GM12878 (cell line): ENCODE results near the gene ID3. TPM values are rescaled to one million over a fixed set of nuclear protein-coding genes. Genes with fewer than 3 reads are reported as not detected.

Experiments used
- BCL11A ChIP-seq: IDR thresholded peaks from 2 replicates; pipeline ENCODE4 v1.6.1; 2011; ENCODE audit warnings: low read depth, low read length
- CHD2 ChIP-seq: IDR thresholded peaks from 2 replicates; pipeline ENCODE4 v1.6.1; 2011; ENCODE audit warnings: low read depth, low read length, improper control_type of control experiment, borderline replicate concordance
- DPF2 ChIP-seq: fragments of 450-650 bp; IDR thresholded peaks from 2 replicates; pipeline ENCODE4 v1.6.1; 2017; ENCODE audit warnings: mild to moderate bottlenecking
- ETV6 ChIP-seq, 2 experiments: fragments of 450-650 bp in 1 of 2; IDR thresholded peaks in 1 of 2; conservative IDR thresholded peaks in 1 of 2; 2 replicates each; pipeline ENCODE4 v1.6.1; 2014; ENCODE audit warnings: antibody characterized with exemption in 1 of 2, borderline replicate concordance in 1 of 2, low read depth in 1 of 2, mild to moderate bottlenecking in 1 of 2, moderate library complexity in 1 of 2
- IKZF2 ChIP-seq, 2 experiments: fragments of 450-650 bp; IDR thresholded peaks; 2 replicates each; pipeline ENCODE4 v1.6.1; 2017; ENCODE audit warnings: mild to moderate bottlenecking in 2 of 2, moderate library complexity in 2 of 2
- LARP7 ChIP-seq: fragments of 450-650 bp; IDR thresholded peaks from 2 replicates; pipeline ENCODE4 v1.6.1; 2017; ENCODE audit warnings: mild to moderate bottlenecking
- MEF2B ChIP-seq: fragments of 450-650 bp; IDR thresholded peaks from 2 replicates; pipeline ENCODE4 v1.6.1; 2018; ENCODE audit warnings: mild to moderate bottlenecking, moderate library complexity; ENCODE audit not compliant: partially characterized antibody, poor library complexity, severe bottlenecking
- NR2C2 ChIP-seq: IDR thresholded peaks from 2 replicates; pipeline ENCODE4 v1.6.1; 2011; ENCODE audit warnings: borderline replicate concordance, low read depth; ENCODE audit not compliant: control insufficient read depth, insufficient read length
- NR2F1 ChIP-seq: fragments of 450-650 bp; conservative IDR thresholded peaks from 2 replicates; pipeline ENCODE4 v1.6.1; 2017; ENCODE audit warnings: mild to moderate bottlenecking
- PAX5 ChIP-seq: IDR thresholded peaks from 2 replicates; pipeline ENCODE4 v1.6.1; 2011; ENCODE audit warnings: low read depth, low read length, borderline replicate concordance
- RB1 ChIP-seq: fragments of 450-650 bp; formaldehyde crosslinking; IDR thresholded peaks from 2 replicates; pipeline ENCODE4 v1.6.1; 2017; ENCODE audit warnings: mild to moderate bottlenecking, borderline replicate concordance
- RBBP5 ChIP-seq: fragments of 200-600 bp; sonication (generic); conservative IDR thresholded peaks from 2 replicates; pipeline ENCODE4 v1.6.1; 2016
- SPI1 ChIP-seq: IDR thresholded peaks from 2 replicates; pipeline ENCODE4 v1.6.1; 2011; ENCODE audit warnings: low read depth, mild to moderate bottlenecking, low read length, moderate library complexity, borderline replicate concordance; ENCODE audit not compliant: insufficient read depth
- SREBF2 ChIP-seq: IDR thresholded peaks from 2 replicates; pipeline ENCODE4 v1.6.1; 2012; ENCODE audit warnings: mild to moderate bottlenecking, low read length
- USF1 ChIP-seq: IDR thresholded peaks from 2 replicates; pipeline ENCODE4 v1.6.1; 2011; ENCODE audit warnings: borderline replicate concordance, low read depth, mild to moderate bottlenecking, moderate library complexity, mixed read lengths, low read length; ENCODE audit not compliant: insufficient read depth; ENCODE audit errors: extremely low read length
- ZNF24 ChIP-seq: fragments of 450-650 bp; IDR thresholded peaks from 2 replicates; pipeline ENCODE4 v1.6.1; 2017; ENCODE audit warnings: antibody characterized with exemption, mild to moderate bottlenecking
- polyA plus RNA-seq, 11 experiments: library from polyadenylated mRNA; depleted of rRNA in 4 of 11; unstranded in 6 of 11; stranded (reverse) in 5 of 11; fragments of >200 nt; fragmentation: Nextera tagmentation in 4 of 11; fragmentation: Illumina TruSeq in 1 of 11; extraction: Ambion mirVana in 4 of 11; extraction: Trizol in 1 of 11; gene quantifications; 1 replicate in 1 of 11; 2 replicates in 10 of 11; pipeline versions ENCODE4 v1.2.1 to v1.2.3, GENCODE V29; 2011 to 2016; ENCODE audit warnings: inconsistent platforms in 2 of 11, missing spikeins in 2 of 11, low read depth in 1 of 11
- total RNA-seq, 4 experiments: library from RNA; depleted of rRNA in 3 of 4; stranded (reverse); fragments of >200 nt in 3 of 4; fragmentation: Illumina TruSeq in 1 of 4; extraction: Trizol in 1 of 4; gene quantifications; 2 replicates each; pipeline versions ENCODE4 v1.2.1 to v1.2.3, GENCODE V29; 2013 to 2021
- TF ChIP-seq, protein P1 (sequence below): fragments of 450-650 bp; formaldehyde crosslinking; IDR thresholded peaks from 2 replicates; pipeline ENCODE4 v1.4.0; 2022; ENCODE audit warnings: mild to moderate bottlenecking, moderate library complexity
- TF ChIP-seq, protein P2 (sequence below): fragments of 450-650 bp; IDR thresholded peaks from 2 replicates; pipeline ENCODE4 v1.6.1; 2017; ENCODE audit warnings: mild to moderate bottlenecking, moderate library complexity
- TF ChIP-seq, protein P3 (sequence below): fragments of 450-650 bp; IDR thresholded peaks from 2 replicates; pipeline ENCODE4 v1.6.1; 2017; ENCODE audit warnings: antibody characterized with exemption, mild to moderate bottlenecking, moderate library complexity

The ID3 gene
- total and polyA plus RNA-seq, 10 of the 15 experiments (the other 5 are each of a cell fraction or from before 2014, with no cell fraction given), result 42.7 to 475 (median 207) TPM

DNA sequence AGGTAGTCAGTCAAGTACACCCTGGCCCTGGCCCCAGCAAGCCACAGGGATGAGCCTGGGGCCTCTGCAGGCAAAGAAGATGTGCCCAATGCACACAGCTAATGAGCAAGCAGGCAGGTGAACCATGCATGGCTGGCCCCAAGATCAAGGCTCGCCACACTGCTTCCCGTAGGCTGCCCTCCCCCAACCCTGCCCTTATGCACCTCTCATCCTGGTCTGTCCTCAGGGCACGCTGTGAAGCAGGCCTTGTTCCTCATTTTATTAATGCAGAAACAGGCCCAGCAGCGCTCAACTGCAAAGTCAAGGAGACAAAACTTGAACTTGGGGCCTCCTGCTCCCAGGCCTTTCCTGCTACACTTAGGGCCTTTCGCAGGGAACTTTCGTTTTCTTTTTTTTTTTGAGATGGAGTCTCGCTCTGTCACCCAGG lies 35.6 kb upstream of the ID3 start (continued):
- TF ChIP-seq SPI1 (peak; percentile 67; the same call in 1 of the 2 replicates), PAX5 (peak; percentile 92), RBBP5 (no peak), DPF2 (peak; percentile 54; the same call in 1 of the 2 replicates), SREBF2 (no peak), USF1 (no peak), MEF2B (peak; percentile 18), NR2C2 (no peak), NR2F1 (peak; percentile 73), IKZF2 (IDR thresholded peaks at IDR 0.05) (peak; percentile 87 to 93), ETV6 (conservative IDR thresholded peaks at IDR 0.05 in 1 of 2, IDR thresholded peaks at IDR 0.05 in 1 of 2; ENCODE audit: borderline replicate concordance in 1 of 2, low read depth in 1 of 2) (0 out of 4 replicates have a peak, but pooled peaks of 1 of the 2 experiments have one; percentile 21), ZNF24 (0 out of 2 replicates have a peak, but pooled peaks have one; percentile 4), LARP7 (0 out of 2 replicates have a peak, but pooled peaks have one; percentile 12), RB1 (no peak), BCL11A (no peak), CHD2 (peak; percentile 67)
- TF ChIP-seq, protein P1, sequence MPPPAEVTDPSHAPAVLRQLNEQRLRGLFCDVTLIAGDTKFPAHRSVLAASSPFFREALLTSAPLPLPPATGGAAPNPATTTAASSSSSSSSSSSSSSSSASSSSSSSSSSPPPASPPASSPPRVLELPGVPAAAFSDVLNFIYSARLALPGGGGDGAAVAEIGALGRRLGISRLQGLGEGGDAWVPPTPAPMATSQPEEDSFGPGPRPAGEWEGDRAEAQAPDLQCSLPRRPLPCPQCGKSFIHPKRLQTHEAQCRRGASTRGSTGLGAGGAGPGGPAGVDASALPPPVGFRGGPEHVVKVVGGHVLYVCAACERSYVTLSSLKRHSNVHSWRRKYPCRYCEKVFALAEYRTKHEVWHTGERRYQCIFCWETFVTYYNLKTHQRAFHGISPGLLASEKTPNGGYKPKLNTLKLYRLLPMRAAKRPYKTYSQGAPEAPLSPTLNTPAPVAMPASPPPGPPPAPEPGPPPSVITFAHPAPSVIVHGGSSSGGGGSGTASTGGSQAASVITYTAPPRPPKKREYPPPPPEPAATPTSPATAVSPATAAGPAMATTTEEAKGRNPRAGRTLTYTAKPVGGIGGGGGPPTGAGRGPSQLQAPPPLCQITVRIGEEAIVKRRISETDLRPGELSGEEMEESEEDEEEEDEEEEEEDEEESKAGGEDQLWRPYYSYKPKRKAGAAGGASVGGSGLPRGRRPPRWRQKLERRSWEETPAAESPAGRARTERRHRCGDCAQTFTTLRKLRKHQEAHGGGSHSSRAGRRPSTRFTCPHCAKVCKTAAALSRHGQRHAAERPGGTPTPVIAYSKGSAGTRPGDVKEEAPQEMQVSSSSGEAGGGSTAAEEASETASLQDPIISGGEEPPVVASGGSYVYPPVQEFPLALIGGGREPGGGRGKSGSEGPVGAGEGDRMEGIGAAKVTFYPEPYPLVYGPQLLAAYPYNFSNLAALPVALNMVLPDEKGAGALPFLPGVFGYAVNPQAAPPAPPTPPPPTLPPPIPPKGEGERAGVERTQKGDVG (CRISPR knock-in tag), result no peak
- TF ChIP-seq, protein P2, sequence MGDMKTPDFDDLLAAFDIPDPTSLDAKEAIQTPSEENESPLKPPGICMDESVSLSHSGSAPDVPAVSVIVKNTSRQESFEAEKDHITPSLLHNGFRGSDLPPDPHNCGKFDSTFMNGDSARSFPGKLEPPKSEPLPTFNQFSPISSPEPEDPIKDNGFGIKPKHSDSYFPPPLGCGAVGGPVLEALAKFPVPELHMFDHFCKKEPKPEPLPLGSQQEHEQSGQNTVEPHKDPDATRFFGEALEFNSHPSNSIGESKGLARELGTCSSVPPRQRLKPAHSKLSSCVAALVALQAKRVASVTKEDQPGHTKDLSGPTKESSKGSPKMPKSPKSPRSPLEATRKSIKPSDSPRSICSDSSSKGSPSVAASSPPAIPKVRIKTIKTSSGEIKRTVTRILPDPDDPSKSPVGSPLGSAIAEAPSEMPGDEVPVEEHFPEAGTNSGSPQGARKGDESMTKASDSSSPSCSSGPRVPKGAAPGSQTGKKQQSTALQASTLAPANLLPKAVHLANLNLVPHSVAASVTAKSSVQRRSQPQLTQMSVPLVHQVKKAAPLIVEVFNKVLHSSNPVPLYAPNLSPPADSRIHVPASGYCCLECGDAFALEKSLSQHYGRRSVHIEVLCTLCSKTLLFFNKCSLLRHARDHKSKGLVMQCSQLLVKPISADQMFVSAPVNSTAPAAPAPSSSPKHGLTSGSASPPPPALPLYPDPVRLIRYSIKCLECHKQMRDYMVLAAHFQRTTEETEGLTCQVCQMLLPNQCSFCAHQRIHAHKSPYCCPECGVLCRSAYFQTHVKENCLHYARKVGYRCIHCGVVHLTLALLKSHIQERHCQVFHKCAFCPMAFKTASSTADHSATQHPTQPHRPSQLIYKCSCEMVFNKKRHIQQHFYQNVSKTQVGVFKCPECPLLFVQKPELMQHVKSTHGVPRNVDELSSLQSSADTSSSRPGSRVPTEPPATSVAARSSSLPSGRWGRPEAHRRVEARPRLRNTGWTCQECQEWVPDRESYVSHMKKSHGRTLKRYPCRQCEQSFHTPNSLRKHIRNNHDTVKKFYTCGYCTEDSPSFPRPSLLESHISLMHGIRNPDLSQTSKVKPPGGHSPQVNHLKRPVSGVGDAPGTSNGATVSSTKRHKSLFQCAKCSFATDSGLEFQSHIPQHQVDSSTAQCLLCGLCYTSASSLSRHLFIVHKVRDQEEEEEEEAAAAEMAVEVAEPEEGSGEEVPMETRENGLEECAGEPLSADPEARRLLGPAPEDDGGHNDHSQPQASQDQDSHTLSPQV, result 0 out of 2 replicates have a peak, but pooled peaks have one; percentile 64
- TF ChIP-seq, protein P3, sequence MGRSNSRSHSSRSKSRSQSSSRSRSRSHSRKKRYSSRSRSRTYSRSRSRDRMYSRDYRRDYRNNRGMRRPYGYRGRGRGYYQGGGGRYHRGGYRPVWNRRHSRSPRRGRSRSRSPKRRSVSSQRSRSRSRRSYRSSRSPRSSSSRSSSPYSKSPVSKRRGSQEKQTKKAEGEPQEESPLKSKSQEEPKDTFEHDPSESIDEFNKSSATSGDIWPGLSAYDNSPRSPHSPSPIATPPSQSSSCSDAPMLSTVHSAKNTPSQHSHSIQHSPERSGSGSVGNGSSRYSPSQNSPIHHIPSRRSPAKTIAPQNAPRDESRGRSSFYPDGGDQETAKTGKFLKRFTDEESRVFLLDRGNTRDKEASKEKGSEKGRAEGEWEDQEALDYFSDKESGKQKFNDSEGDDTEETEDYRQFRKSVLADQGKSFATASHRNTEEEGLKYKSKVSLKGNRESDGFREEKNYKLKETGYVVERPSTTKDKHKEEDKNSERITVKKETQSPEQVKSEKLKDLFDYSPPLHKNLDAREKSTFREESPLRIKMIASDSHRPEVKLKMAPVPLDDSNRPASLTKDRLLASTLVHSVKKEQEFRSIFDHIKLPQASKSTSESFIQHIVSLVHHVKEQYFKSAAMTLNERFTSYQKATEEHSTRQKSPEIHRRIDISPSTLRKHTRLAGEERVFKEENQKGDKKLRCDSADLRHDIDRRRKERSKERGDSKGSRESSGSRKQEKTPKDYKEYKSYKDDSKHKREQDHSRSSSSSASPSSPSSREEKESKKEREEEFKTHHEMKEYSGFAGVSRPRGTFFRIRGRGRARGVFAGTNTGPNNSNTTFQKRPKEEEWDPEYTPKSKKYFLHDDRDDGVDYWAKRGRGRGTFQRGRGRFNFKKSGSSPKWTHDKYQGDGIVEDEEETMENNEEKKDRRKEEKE, result 0 out of 2 replicates have a peak, but pooled peaks have one; percentile 14
